HG02840 (cell line): ENCODE data around the gene MAP9.
"Not testable (repeated sequence)": the region's sequence is repeated elsewhere in the genome, so short reads cannot be mapped to it uniquely, and the experiment has no call there.

Experiments used
- ATAC-seq: cut with Tn5 transposase; IDR thresholded peaks from one replicate; pipeline ENCODE4 v1.9.1; 2021; ENCODE audit warnings: mild to moderate bottlenecking, moderate library complexity, moderate number of reproducible peaks; ENCODE audit not compliant: unreplicated experiment, low FRiP score

The MAP9 gene

GRCh38 chr4:155376387-155377268, at the start of gene MAP9:
MAP9 (minus strand) TSS chr4:155376965; CDS start chr4:155375850, 1,115 bp downstream.
- peak; percentile 99 for ATAC-seq

GRCh38 chr4:155424778-155425177, 48.0 kb upstream of the MAP9 start:
- ATAC-seq, result not testable (repeated sequence)

- no peak for ATAC-seq
These were observed 46.9 kb upstream of the MAP9 start for GRCh38 chr4:155423671-155424070.

GRCh38 chr4:155419266-155419665, 42.5 kb upstream of the MAP9 start:
- ATAC-seq, result no peak

- ATAC-seq, result no peak
These were observed 38.9 kb upstream of the MAP9 start for GRCh38 chr4:155415662-155416061.

GRCh38 chr4:155413451-155413850, 36.7 kb upstream of the MAP9 start:
- no peak for ATAC-seq

GRCh38 chr4:155411546-155411945, 34.8 kb upstream of the MAP9 start:
- ATAC-seq, result no peak

- ATAC-seq, result no peak
These were observed 32.0 kb upstream of the MAP9 start for GRCh38 chr4:155408796-155409195.

GRCh38 chr4:155407480-155407879, 30.7 kb upstream of the MAP9 start:
- no peak for ATAC-seq

- no peak for ATAC-seq
These were observed 28.3 kb upstream of the MAP9 start for GRCh38 chr4:155405059-155405458.

- ATAC-seq, result no peak
These were observed 27.1 kb upstream of the MAP9 start for GRCh38 chr4:155403886-155404285.

GRCh38 chr4:155402941-155403340, 26.2 kb upstream of the MAP9 start:
- no peak for ATAC-seq

GRCh38 chr4:155400893-155401292, 24.1 kb upstream of the MAP9 start:
- no peak for ATAC-seq

GRCh38 chr4:155399974-155400697, 23.4 kb upstream of the MAP9 start:
- no peak for ATAC-seq

GRCh38 chr4:155392481-155393184, 15.9 kb upstream of the MAP9 start:
- ATAC-seq, result no peak

GRCh38 chr4:155391932-155392331, 15.2 kb upstream of the MAP9 start:
- no peak for ATAC-seq

GRCh38 chr4:155388162-155388561, 11.4 kb upstream of the MAP9 start:
- ATAC-seq, result no peak

- ATAC-seq, result no peak
These were observed 6.8 kb upstream of the MAP9 start for GRCh38 chr4:155383541-155383940.

- ATAC-seq, result no peak
These were observed 511 bp upstream of the MAP9 start for GRCh38 chr4:155377276-155377675.

- ATAC-seq, result no peak
These were observed 5.2 kb downstream of the MAP9 start for GRCh38 chr4:155371432-155372043.

GRCh38 chr4:155367608-155368007, 9.2 kb downstream of the MAP9 start:
- no peak for ATAC-seq
